ENCODE data around the gene CHFR.
A peak's percentile ranks its signal among the peaks of the same experiment; 100 is the strongest.
"Not testable (repeated sequence)": the region's sequence is repeated elsewhere in the genome, so short reads cannot be mapped to it uniquely, and the experiment has no call there.

CHFR gene

DNA sequence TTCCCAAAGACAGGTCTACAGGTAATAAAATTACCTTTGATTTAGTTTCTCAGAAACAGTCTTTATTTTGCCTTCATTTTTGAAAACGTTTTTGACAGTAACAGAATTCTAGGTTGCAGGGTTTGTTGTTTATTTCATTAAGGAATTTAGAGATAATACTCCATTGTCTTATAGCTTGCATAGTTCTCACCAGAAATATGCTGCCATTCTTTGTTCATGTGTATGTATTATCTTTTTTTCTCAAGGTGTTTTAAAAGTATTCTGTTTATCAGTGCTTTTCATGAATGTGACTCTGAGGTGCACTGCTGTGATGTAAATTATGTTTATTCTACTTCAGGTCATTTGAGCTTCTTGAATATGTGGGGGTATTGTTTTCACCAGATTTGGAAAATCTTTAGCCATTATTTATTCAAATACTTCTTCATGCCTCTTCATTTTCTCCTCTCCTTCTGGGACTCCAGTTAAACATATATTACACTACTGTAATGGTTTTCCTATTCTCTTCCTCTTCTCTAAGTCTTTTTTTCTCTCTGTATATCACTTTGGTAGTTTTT, 36.0 kb upstream of the CHFR start:
- no peak for DNase-seq (ENCODE audit: low read depth)
- TF ChIP-seq, protein P1, sequence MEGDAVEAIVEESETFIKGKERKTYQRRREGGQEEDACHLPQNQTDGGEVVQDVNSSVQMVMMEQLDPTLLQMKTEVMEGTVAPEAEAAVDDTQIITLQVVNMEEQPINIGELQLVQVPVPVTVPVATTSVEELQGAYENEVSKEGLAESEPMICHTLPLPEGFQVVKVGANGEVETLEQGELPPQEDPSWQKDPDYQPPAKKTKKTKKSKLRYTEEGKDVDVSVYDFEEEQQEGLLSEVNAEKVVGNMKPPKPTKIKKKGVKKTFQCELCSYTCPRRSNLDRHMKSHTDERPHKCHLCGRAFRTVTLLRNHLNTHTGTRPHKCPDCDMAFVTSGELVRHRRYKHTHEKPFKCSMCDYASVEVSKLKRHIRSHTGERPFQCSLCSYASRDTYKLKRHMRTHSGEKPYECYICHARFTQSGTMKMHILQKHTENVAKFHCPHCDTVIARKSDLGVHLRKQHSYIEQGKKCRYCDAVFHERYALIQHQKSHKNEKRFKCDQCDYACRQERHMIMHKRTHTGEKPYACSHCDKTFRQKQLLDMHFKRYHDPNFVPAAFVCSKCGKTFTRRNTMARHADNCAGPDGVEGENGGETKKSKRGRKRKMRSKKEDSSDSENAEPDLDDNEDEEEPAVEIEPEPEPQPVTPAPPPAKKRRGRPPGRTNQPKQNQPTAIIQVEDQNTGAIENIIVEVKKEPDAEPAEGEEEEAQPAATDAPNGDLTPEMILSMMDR (IDR thresholded peaks at IDR 0.05; ENCODE audit: control insufficient read depth, insufficient read depth, low read depth, low read length, missing control alignments): no peak
- H3K4me3 ChIP-seq (ENCODE audit: control insufficient read depth, low read depth, low read length): no peak overlapping the region

DNA sequence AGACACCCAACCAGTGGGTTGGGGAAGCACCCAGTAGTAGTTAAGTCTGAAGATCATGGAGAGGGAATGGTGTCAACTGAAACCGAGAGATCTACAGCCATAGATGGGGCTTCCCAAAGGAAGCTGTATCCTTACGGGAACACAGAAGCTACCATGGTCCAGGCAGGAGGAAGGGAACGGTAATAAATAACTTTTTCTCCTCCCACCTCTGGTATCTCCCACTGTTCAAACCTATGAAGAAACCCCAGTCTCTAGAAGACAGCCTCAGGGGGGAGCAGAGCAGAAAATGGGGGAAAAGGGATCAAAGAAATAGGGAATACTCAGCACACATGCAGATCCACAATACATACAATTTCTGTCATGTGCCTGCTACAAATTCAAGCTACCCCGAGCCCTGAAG, 35.3 kb upstream of the CHFR start:
- DNase-seq (ENCODE audit: low read depth): no peak
- TF ChIP-seq, protein P1 (IDR thresholded peaks at IDR 0.05; ENCODE audit: control insufficient read depth, insufficient read depth, low read depth, low read length, missing control alignments): no peak
- no peak overlapping the region for H3K4me3 ChIP-seq (ENCODE audit: control insufficient read depth, low read depth, low read length)

DNA sequence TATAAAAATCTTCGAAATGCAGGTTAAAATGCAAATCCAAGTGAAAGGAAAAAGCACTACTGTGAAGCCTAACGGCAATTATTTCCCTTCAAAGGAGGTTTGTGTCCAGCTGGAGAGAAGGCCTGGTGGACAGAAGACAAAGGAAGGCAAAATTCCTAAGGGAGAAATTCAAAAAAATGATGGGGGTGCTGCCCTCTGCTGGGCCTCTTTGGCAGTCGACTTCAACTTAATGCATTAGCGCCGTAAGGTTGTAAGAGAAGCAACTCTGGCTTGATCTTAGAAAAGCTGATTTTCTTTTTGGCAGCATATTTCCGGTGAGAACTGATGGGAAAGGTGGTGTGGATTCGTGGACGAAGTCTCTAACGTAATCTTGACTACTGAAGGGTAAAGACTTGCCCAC, 34.3 kb upstream of the CHFR start:
- H3K4me3 ChIP-seq (ENCODE audit: control insufficient read depth, low read depth, low read length): no peak overlapping the region
- TF ChIP-seq, protein P1 (IDR thresholded peaks at IDR 0.05; ENCODE audit: control insufficient read depth, insufficient read depth, low read depth, low read length, missing control alignments): no peak
- no peak for DNase-seq (ENCODE audit: low read depth)

DNA sequence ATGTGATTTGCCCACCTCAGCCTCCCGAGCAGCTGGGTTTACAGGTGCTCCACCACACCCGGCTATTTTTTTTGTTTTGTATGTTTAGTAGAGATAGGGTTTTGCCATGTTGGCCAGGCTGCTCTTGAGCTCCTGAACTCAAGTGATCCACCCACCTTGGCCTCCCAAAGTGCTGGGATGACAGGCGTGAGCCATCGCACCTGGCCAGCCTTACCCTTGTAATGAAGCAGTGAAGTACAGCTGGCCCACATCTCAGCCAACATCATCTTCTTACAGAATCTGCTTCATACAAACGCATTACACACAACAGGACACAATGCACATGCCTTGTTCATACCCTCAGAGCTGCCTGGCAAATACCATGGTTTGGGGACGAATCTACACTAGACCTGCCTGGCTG, 31.3 kb upstream of the CHFR start:
- H3K4me3 ChIP-seq (ENCODE audit: control insufficient read depth, low read depth, low read length): no peak overlapping the region
- TF ChIP-seq, protein P1 (IDR thresholded peaks at IDR 0.05; ENCODE audit: control insufficient read depth, insufficient read depth, low read depth, low read length, missing control alignments): no peak
- DNase-seq (ENCODE audit: low read depth): no peak

DNA sequence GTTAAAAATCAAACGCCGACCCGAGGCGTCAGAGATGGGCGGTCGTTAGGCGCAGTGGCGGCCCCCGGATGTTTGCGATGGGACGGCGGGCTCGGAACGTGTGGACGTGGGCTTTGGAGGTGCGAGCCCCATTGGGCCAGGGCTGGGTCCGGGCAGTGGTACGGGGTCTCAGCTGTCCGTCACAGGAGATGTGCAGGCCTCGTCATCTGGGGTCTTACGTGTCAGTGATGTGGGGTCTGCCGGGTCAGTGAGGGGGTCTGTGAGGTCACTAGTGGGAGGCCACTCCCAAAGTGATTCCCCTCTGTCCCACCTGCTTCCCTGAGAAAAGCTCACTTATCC, 21.6 kb upstream of the CHFR start:
- no peak for DNase-seq (ENCODE audit: low read depth)
- TF ChIP-seq, protein P1 (IDR thresholded peaks at IDR 0.05; ENCODE audit: control insufficient read depth, insufficient read depth, low read depth, low read length, missing control alignments): no peak
- H3K4me3 ChIP-seq (ENCODE audit: control insufficient read depth, low read depth, low read length): peak overlapping the region; percentile 94

DNA sequence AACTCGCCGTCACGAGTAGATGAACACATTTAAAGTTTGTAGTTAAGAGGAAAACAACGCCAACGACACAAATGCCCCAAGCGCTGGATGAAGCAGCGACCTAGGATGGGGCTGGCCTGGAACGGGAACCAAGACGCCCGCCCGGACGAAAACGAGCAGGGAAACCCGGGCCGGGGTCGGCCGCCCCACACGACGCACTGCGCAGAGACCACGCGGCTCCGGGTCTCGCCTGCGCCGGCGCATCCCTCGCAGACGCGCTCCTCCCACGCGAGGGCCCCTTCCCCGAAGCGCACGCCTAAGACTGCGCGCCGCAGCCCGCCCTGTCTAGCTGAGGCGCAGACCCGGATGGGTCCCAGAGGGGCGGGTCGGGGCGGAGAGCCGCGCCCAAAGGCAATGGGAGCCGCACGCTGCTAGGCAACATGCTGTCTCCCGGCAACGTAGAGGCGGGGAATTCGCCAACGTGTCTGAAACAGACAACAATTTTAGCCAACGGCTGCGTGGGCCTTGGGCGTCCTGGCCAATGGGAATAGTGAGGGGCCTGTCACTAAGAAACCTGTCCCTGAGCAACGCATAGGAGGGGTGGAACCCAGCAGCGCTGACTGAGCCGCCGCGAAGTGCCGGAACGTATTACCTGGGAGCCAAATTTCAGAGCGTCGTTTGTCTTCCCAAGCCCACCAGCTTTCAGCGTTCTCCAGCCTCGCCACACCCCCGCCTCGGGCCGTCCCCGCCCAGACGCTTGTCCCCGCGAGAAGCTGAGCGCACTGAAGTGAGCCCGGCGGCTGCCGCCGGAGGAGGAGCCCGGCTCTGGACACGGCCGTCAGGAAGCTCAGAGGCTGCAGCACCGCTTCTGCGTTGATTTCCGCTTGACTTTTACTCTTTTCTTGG, 21.0 kb upstream of the CHFR start:
- peak overlapping the region; percentile 94 for H3K4me3 ChIP-seq (ENCODE audit: control insufficient read depth, low read depth, low read length)
- TF ChIP-seq, protein P1 (IDR thresholded peaks at IDR 0.05; ENCODE audit: control insufficient read depth, insufficient read depth, low read depth, low read length, missing control alignments): no peak
- DNase-seq (ENCODE audit: low read depth): peak; percentile 90

DNA sequence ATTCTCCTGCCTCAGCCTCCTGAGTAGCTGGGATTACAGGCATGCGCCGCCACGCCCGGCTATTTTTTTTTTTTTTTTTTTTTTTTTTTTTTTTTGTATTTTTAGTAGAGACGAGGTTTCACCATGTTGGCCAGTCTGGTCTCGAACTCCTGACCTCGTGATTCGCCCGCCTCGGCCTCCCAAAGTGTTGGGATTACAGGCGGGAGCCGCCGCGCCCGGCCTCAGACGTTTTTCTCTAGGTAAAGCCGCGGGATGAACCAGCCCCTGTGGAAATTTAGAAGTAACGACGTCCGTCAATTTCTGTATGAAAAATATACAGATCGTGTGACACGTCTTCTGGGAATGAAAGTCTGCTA, 20.4 kb upstream of the CHFR start:
- H3K4me3 ChIP-seq (ENCODE audit: control insufficient read depth, low read depth, low read length): peak overlapping the region; percentile 94
- DNase-seq (ENCODE audit: low read depth): not testable (repeated sequence)

Measured in AG09309 (cell line).